GM12872 (cell line): ENCODE data around the gene KPNA1.

Source experiments
- CTCF ChIP-seq: IDR thresholded peaks from 3 replicates; pipeline ENCODE4 v1.5.1; 2011; ENCODE audit warnings: low read depth, mild to moderate bottlenecking, low read length, moderate library complexity; ENCODE audit not compliant: insufficient read depth

Gene KPNA1

DNA sequence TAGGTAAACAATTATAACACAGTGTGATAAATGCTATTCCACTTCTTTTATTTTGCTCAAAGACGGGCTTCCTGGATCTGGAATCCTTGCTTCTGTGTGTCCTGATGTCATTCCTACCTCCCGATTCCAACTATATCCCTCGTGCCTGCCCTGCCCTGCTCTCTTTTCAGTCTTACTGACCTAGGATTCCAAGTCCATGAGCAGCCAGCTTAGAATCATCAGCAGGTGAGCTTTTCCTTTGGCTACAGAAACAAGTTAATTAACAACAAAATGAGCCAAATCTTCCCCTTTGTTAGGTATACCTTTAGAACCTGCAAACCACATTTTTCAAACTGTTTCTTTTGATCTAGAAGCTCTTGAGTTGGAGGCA lies 21.9 kb upstream of the KPNA1 start:
- no peak for TF ChIP-seq CTCF

GRCh38 chr3:122535964-122536631 lies 21.4 kb upstream of the KPNA1 start:
- no peak for TF ChIP-seq CTCF

GRCh38 chr3:122533931-122534334 lies 19.2 kb upstream of the KPNA1 start:
- TF ChIP-seq CTCF, result no peak

DNA sequence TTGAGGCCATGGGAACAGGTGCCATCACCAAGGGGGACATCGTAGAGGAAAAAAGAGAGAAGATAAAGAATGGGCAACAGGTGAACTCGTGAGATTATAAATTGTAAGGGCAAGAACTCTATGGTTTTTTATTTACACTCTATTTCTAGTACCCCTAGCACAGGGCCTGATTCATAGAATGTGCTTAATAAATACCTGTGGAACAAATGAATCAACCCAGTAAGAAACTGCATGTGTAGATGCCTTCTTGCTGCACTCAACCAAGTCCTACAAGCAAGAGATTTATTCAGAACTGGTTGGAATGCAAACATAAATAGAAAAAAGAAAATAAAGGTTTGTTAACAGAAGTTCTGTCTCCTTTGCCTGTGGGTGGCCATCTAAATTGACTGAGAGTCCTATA lies 18.7 kb upstream of the KPNA1 start:
- TF ChIP-seq CTCF, result no peak

GRCh38 chr3:122530164-122530563 lies 15.4 kb upstream of the KPNA1 start:
- TF ChIP-seq CTCF, result no peak

DNA sequence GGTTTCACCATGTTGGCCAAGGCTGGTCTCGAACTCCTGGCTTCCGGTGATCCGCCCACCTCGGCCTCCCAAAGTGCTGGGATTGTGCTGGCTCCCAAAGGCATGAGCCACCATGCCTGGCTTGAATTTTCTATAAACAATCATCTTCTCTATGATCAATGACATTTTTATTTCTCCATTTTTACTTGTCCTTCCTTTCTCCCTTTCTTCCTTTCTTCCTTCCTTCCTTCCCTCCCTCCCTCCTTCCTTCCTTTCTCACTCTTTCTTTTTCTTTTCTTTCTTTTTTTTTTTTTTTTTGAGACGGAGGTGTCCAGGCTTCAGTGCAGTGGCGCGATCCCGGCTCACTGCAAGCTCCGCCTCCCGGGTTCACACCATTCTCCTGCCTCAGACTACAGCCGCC lies 8.6 kb upstream of the KPNA1 start:
- TF ChIP-seq CTCF, result no peak

DNA sequence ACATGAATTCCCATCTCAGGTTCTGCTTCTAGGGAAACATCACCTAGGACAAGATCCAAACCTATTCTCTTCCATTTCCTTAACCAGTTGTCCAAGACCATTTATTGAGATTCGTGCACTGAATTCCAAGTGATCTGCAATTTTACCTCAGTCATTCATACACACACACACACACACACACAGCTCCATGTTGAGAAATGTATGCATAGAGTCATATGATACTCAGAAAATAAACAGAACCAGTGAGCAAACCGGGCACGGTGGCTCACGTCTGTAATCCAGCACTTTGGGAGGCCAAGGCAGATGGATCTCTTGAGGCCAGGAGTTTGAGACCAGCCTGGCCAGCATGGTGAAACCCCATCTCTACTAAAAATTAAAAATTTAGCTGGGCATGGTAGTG lies 6.1 kb upstream of the KPNA1 start:
- TF ChIP-seq CTCF, result no peak
